ENCODE measurements around the gene MAP3K7CL. TPM values are rescaled to one million over a fixed set of nuclear protein-coding genes. Genes with fewer than 3 reads are reported as not detected.
A peak's percentile ranks its signal among the peaks of the same experiment; 100 is the strongest.

MAP3K7CL gene
- total RNA-seq, 1 experiment from 2014 or later, result 0.15 TPM

DNA sequence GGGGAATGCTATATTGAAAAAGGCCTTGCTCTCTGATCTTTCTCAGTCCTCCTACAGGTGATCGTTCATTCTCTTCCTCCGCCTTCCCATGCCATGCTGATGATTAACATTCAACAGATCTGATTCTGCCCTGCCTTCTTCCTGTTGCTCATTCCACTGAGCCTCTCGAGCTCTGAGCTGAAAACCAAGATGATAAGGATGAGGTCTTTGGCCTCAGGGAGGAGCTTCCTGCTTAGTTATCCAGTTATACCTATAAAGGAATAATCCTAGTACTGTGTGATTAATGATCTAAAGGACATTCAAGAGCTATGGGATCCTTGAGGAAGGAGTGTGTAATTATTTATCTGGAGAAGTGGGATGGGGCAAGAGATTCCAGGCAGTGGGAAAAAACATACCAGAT is 25.2 kb upstream of the MAP3K7CL start:
- H3K4me1 Mint-ChIP-seq, result peaks cover 9% of the 10 kb centered on the region; the same call in 1 of the 2 replicates
- H3K9me3 Mint-ChIP-seq, result peaks cover 1% of the 10 kb centered on the region; the same call in 1 of the 2 replicates
- ChIA-PET CTCF (interaction anchor here (1.3 to 1.6 kb wide), 2 partner anchors 9 to 243 kb away, joined by 3 to 4 read pairs; no protein-coding TSS in a partner anchor), POLR2A (no interaction called here)
- no peak overlapping the region for H3K4me3 Mint-ChIP-seq
- TF ChIP-seq, protein P1, sequence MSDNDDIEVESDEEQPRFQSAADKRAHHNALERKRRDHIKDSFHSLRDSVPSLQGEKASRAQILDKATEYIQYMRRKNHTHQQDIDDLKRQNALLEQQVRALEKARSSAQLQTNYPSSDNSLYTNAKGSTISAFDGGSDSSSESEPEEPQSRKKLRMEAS (CRISPR knock-in tag; IDR thresholded peaks at IDR 0.05), result no peak
- TF ChIP-seq JAZF1 (CRISPR knock-in tag; IDR thresholded peaks at IDR 0.05) (no peak), NR2C2 (CRISPR knock-in tag; IDR thresholded peaks at IDR 0.05) (no peak)
- TF ChIP-seq, protein P2, sequence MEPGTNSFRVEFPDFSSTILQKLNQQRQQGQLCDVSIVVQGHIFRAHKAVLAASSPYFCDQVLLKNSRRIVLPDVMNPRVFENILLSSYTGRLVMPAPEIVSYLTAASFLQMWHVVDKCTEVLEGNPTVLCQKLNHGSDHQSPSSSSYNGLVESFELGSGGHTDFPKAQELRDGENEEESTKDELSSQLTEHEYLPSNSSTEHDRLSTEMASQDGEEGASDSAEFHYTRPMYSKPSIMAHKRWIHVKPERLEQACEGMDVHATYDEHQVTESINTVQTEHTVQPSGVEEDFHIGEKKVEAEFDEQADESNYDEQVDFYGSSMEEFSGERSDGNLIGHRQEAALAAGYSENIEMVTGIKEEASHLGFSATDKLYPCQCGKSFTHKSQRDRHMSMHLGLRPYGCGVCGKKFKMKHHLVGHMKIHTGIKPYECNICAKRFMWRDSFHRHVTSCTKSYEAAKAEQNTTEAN (CRISPR knock-in tag; IDR thresholded peaks at IDR 0.05), result no peak
- TF ChIP-seq, protein P3, sequence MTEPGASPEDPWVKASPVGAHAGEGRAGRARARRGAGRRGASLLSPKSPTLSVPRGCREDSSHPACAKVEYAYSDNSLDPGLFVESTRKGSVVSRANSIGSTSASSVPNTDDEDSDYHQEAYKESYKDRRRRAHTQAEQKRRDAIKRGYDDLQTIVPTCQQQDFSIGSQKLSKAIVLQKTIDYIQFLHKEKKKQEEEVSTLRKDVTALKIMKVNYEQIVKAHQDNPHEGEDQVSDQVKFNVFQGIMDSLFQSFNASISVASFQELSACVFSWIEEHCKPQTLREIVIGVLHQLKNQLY (CRISPR knock-in tag; IDR thresholded peaks at IDR 0.05), result no peak
- no peaks in the 10 kb centered on the region for H3K36me3 Mint-ChIP-seq
- H3K27ac Mint-ChIP-seq, result no peak overlapping the region
- H3K27me3 Mint-ChIP-seq (ENCODE audit: low read depth), result no peaks in the 10 kb centered on the region
- ATAC-seq (no peak), DNase-seq (ENCODE audit: low spot score) (no peak)

DNA sequence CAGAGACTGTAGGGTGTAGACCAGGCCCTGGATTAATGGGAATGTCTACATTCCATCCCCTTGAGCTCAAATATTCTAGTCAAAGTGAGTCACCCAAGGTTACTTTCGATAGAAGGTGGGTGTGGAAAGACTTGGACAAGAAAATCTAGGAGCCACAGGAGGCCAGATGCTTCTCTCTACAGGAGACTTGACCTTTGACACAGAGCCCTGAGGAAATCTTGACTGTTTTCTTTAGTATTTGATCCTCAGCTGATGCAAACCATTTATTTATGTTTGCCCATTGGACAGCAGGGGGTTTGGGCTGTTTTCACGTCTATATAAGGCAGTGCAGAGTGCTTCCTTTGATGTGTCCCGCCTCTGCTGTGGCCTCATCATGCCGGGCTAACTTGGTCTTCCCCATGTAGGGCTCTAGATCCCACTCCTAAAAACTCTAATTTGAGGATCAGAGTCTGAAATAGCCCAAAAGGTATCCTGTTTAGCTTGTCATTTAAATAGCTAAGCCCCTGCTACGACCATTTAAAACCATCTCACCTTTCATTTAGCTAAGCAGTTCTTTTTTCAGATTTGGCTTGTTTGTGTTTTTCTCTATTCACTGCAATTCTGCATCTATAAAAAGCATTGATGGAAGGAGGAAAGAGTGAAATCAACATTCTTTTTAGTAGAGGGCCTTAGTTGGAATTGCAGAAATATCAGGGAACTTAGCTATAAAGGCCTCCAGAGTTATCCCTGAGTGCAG is 15.5 kb upstream of the MAP3K7CL start:
- H3K27me3 Mint-ChIP-seq (ENCODE audit: low read depth), result no peaks in the 10 kb centered on the region; the same call in 1 of the 2 replicates
- H3K9me3 Mint-ChIP-seq, result no peaks in the 10 kb centered on the region
- DNase-seq (ENCODE audit: low spot score) (no peak), ATAC-seq (peak; percentile 88)
- H3K27ac Mint-ChIP-seq, result no peak overlapping the region
- POLR2A ChIA-PET, result no interaction called here
- no peaks in the 10 kb centered on the region for H3K36me3 Mint-ChIP-seq
- no peak overlapping the region for H3K4me3 Mint-ChIP-seq
- CTCF ChIA-PET, result interaction anchor here (1.5 to 1.6 kb wide), 2 partner anchors 234 to 261 kb away, joined by 4 to 6 read pairs; no protein-coding TSS in a partner anchor
- H3K4me1 Mint-ChIP-seq, result peaks cover 23% of the 10 kb centered on the region
- no peak for TF ChIP-seq JUN (CRISPR knock-in tag; IDR thresholded peaks at IDR 0.05)
- no peak for TF ChIP-seq ATF1 (CRISPR knock-in tag; IDR thresholded peaks at IDR 0.05)
- TF ChIP-seq, protein P4, sequence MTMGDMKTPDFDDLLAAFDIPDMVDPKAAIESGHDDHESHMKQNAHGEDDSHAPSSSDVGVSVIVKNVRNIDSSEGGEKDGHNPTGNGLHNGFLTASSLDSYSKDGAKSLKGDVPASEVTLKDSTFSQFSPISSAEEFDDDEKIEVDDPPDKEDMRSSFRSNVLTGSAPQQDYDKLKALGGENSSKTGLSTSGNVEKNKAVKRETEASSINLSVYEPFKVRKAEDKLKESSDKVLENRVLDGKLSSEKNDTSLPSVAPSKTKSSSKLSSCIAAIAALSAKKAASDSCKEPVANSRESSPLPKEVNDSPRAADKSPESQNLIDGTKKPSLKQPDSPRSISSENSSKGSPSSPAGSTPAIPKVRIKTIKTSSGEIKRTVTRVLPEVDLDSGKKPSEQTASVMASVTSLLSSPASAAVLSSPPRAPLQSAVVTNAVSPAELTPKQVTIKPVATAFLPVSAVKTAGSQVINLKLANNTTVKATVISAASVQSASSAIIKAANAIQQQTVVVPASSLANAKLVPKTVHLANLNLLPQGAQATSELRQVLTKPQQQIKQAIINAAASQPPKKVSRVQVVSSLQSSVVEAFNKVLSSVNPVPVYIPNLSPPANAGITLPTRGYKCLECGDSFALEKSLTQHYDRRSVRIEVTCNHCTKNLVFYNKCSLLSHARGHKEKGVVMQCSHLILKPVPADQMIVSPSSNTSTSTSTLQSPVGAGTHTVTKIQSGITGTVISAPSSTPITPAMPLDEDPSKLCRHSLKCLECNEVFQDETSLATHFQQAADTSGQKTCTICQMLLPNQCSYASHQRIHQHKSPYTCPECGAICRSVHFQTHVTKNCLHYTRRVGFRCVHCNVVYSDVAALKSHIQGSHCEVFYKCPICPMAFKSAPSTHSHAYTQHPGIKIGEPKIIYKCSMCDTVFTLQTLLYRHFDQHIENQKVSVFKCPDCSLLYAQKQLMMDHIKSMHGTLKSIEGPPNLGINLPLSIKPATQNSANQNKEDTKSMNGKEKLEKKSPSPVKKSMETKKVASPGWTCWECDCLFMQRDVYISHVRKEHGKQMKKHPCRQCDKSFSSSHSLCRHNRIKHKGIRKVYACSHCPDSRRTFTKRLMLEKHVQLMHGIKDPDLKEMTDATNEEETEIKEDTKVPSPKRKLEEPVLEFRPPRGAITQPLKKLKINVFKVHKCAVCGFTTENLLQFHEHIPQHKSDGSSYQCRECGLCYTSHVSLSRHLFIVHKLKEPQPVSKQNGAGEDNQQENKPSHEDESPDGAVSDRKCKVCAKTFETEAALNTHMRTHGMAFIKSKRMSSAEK (CRISPR knock-in tag; IDR thresholded peaks at IDR 0.05; ENCODE audit: borderline replicate concordance), result no peak

DNA sequence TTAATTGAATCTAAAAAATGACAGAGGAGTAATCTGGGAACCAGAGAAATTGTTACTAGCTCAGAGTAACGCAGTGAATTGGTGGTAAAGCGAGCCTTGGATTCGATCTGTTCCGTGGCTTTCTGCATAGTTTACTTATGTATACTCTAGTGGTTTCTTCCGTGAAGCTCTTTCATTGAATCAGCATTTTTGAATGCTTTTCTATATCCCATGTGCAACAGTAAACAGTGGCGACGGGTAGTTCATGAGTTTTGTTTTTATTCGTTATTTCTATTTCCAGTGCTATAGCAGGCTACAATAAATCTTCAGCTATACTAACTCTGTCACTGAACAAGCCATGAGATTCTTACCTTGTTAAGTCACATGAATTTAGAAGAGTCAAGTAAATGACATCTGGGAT is 14.5 kb upstream of the MAP3K7CL start:
- Mint-ChIP-seq H3K36me3 (no peaks in the 10 kb centered on the region), H3K4me1 (peaks cover 23% of the 10 kb centered on the region), H3K4me3 (no peak overlapping the region), H3K9me3 (no peaks in the 10 kb centered on the region), H3K27me3 (ENCODE audit: low read depth) (no peaks in the 10 kb centered on the region; the same call in 1 of the 2 replicates), H3K27ac (no peak overlapping the region)
- POLR2A ChIA-PET, result no interaction called here
- ATAC-seq (no peak), DNase-seq (ENCODE audit: low spot score) (no peak)
- CTCF ChIA-PET, result interaction anchor here (1.5 kb wide), 1 partner anchor 260 kb away, joined by 6 read pairs; no protein-coding TSS in a partner anchor
- TF ChIP-seq, protein P5, sequence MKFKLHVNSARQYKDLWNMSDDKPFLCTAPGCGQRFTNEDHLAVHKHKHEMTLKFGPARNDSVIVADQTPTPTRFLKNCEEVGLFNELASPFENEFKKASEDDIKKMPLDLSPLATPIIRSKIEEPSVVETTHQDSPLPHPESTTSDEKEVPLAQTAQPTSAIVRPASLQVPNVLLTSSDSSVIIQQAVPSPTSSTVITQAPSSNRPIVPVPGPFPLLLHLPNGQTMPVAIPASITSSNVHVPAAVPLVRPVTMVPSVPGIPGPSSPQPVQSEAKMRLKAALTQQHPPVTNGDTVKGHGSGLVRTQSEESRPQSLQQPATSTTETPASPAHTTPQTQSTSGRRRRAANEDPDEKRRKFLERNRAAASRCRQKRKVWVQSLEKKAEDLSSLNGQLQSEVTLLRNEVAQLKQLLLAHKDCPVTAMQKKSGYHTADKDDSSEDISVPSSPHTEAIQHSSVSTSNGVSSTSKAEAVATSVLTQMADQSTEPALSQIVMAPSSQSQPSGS (CRISPR knock-in tag; IDR thresholded peaks at IDR 0.05; ENCODE audit: borderline replicate concordance, low read depth), result no peak
- TF ChIP-seq, protein P6, sequence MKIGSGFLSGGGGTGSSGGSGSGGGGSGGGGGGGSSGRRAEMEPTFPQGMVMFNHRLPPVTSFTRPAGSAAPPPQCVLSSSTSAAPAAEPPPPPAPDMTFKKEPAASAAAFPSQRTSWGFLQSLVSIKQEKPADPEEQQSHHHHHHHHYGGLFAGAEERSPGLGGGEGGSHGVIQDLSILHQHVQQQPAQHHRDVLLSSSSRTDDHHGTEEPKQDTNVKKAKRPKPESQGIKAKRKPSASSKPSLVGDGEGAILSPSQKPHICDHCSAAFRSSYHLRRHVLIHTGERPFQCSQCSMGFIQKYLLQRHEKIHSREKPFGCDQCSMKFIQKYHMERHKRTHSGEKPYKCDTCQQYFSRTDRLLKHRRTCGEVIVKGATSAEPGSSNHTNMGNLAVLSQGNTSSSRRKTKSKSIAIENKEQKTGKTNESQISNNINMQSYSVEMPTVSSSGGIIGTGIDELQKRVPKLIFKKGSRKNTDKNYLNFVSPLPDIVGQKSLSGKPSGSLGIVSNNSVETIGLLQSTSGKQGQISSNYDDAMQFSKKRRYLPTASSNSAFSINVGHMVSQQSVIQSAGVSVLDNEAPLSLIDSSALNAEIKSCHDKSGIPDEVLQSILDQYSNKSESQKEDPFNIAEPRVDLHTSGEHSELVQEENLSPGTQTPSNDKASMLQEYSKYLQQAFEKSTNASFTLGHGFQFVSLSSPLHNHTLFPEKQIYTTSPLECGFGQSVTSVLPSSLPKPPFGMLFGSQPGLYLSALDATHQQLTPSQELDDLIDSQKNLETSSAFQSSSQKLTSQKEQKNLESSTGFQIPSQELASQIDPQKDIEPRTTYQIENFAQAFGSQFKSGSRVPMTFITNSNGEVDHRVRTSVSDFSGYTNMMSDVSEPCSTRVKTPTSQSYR (CRISPR knock-in tag; IDR thresholded peaks at IDR 0.05), result no peak
- TF ChIP-seq TP53 (CRISPR knock-in tag; IDR thresholded peaks at IDR 0.05) (no peak), CBFB (CRISPR knock-in tag; IDR thresholded peaks at IDR 0.05; ENCODE audit: low read depth) (no peak), NFYB (CRISPR knock-in tag; conservative IDR thresholded peaks at IDR 0.05; ENCODE audit: low read depth) (no peak), RORB (CRISPR knock-in tag; IDR thresholded peaks at IDR 0.05) (no peak), JAZF1 (CRISPR knock-in tag; IDR thresholded peaks at IDR 0.05) (no peak), ATF1 (CRISPR knock-in tag; IDR thresholded peaks at IDR 0.05) (no peak), ZNF396 (CRISPR knock-in tag; IDR thresholded peaks at IDR 0.05; ENCODE audit: borderline replicate concordance) (no peak), ETV6 (CRISPR knock-in tag; IDR thresholded peaks at IDR 0.05) (no peak)
- TF ChIP-seq, protein P7, sequence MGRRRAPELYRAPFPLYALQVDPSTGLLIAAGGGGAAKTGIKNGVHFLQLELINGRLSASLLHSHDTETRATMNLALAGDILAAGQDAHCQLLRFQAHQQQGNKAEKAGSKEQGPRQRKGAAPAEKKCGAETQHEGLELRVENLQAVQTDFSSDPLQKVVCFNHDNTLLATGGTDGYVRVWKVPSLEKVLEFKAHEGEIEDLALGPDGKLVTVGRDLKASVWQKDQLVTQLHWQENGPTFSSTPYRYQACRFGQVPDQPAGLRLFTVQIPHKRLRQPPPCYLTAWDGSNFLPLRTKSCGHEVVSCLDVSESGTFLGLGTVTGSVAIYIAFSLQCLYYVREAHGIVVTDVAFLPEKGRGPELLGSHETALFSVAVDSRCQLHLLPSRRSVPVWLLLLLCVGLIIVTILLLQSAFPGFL (CRISPR knock-in tag; IDR thresholded peaks at IDR 0.05; ENCODE audit: borderline replicate concordance), result no peak

Data from WTC11 (cell line).